ENCODE results near the gene FYN. TPM values are rescaled to one million over a fixed set of nuclear protein-coding genes. Genes with fewer than 3 reads are reported as not detected.

The FYN gene
- total RNA-seq, 1 donor from 2014 or later = 525 TPM

DNA sequence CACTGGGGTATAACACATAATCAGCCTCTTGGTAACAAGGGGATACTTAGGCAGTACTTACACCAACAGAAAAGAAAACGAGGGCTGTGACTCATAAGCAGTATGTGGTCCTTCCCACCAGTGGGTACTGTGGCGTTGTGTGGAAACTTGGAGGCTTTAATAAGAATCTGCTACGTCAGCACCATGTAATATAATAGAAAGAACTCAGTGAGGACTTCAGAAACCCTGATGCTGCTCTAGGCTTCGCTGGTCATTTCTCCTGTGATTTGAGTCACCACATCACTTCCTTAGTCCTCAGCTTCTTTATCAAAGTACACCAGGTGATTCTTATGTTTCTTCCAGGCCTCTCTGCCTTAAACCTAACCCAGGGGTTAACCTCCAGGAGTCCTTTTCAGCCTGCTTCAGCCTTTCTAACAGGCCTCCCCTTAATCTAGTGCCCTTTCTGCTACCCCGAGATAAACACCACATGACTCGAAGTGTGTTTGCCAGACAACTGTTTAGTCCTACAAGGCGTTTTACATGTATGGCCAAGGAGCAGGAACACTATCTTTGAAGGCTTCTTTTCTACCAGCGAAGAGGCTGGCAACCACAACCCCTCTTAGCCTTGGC is 68.5 kb downstream of the FYN start:
- Mint-ChIP-seq H3K27ac (ENCODE audit: unreplicated experiment) (no peak overlapping the region), H3K9me3 (ENCODE audit: unreplicated experiment) (peaks cover 7% of the 10 kb centered on the region), H3K27me3 (ENCODE audit: unreplicated experiment) (peaks cover 3% of the 10 kb centered on the region), H3K4me3 (ENCODE audit: unreplicated experiment) (no peak overlapping the region), H3K4me1 (ENCODE audit: low read depth, unreplicated experiment) (peaks cover 66% of the 10 kb centered on the region), H3K36me3 (ENCODE audit: unreplicated experiment) (no peaks in the 10 kb centered on the region)
- TF ChIP-seq, protein P1, sequence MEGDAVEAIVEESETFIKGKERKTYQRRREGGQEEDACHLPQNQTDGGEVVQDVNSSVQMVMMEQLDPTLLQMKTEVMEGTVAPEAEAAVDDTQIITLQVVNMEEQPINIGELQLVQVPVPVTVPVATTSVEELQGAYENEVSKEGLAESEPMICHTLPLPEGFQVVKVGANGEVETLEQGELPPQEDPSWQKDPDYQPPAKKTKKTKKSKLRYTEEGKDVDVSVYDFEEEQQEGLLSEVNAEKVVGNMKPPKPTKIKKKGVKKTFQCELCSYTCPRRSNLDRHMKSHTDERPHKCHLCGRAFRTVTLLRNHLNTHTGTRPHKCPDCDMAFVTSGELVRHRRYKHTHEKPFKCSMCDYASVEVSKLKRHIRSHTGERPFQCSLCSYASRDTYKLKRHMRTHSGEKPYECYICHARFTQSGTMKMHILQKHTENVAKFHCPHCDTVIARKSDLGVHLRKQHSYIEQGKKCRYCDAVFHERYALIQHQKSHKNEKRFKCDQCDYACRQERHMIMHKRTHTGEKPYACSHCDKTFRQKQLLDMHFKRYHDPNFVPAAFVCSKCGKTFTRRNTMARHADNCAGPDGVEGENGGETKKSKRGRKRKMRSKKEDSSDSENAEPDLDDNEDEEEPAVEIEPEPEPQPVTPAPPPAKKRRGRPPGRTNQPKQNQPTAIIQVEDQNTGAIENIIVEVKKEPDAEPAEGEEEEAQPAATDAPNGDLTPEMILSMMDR (IDR thresholded peaks at IDR 0.05; ENCODE audit: partially characterized antibody, unreplicated experiment) = no peak
- no peak for DNase-seq

DNA sequence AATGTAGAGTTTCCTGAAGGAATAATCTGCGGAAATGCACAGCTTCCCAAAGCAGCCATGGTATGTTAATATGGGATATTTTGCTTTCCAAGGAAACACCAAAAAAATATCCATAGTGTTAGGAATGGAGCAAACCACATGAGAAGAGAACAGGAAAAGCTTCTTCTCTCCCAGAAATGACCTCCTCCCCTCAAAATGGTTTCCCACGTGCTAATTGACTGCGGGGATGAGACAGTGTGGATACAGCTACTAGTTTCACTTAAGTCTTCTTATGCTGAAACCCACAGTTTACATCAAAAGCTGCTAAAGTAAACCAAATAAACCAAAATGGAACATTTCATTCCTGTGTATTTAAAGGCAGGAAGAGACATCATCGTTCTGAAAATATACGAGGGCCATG is 69.4 kb downstream of the FYN start:
- H3K27me3 Mint-ChIP-seq (ENCODE audit: unreplicated experiment) = peaks cover 3% of the 10 kb centered on the region
- no peak overlapping the region for H3K4me3 Mint-ChIP-seq (ENCODE audit: unreplicated experiment)
- H3K36me3 Mint-ChIP-seq (ENCODE audit: unreplicated experiment) = no peaks in the 10 kb centered on the region
- no peak overlapping the region for H3K27ac Mint-ChIP-seq (ENCODE audit: unreplicated experiment)
- peaks cover 7% of the 10 kb centered on the region for H3K9me3 Mint-ChIP-seq (ENCODE audit: unreplicated experiment)
- peaks cover 67% of the 10 kb centered on the region for H3K4me1 Mint-ChIP-seq (ENCODE audit: low read depth, unreplicated experiment)
- DNase-seq = no peak
- TF ChIP-seq, protein P1 (IDR thresholded peaks at IDR 0.05; ENCODE audit: partially characterized antibody, unreplicated experiment) = no peak

- TF ChIP-seq, protein P1 (IDR thresholded peaks at IDR 0.05; ENCODE audit: partially characterized antibody, unreplicated experiment) = no peak
- H3K4me3 Mint-ChIP-seq (ENCODE audit: unreplicated experiment) = no peak overlapping the region
- peaks cover 3% of the 10 kb centered on the region for H3K27me3 Mint-ChIP-seq (ENCODE audit: unreplicated experiment)
- no peaks in the 10 kb centered on the region for H3K36me3 Mint-ChIP-seq (ENCODE audit: unreplicated experiment)
- no peak for DNase-seq
- peaks cover 66% of the 10 kb centered on the region for H3K4me1 Mint-ChIP-seq (ENCODE audit: low read depth, unreplicated experiment)
- peak overlapping the region; percentile 68 for H3K27ac Mint-ChIP-seq (ENCODE audit: unreplicated experiment)
- peaks cover 6% of the 10 kb centered on the region for H3K9me3 Mint-ChIP-seq (ENCODE audit: unreplicated experiment)
These were observed 69.9 kb downstream of the FYN start for GRCh38 chr6:111803371-111803770.

DNA sequence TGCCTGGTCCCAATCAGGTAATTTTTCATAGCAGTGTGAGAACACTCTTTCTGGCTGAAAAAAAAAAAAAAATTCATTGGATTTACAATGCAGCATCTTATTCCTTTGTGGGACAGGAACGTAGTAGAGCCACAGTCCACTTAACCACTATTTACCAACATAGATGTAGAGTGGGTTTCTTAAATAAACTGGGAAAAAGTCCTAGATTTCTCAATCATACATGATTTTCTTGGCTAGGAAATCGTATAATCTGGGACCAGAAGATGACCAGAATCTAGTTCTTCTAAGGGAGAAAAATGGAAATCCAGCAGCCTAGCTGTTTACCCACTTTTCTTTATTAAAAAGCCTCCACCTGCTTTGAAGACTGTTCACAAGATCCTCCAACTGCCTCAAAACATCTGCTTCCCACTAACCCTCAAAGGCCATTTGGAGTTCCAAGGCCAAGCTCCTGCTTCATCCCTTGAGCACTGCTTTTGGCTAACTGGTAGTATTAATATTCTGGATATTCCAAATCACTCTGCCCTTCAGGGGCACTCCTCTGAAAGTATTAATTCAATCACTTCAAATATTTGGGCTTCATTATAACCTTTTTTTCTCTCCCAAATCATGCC is 70.4 kb downstream of the FYN start:
- peaks cover 3% of the 10 kb centered on the region for H3K27me3 Mint-ChIP-seq (ENCODE audit: unreplicated experiment)
- peaks cover 5% of the 10 kb centered on the region for H3K9me3 Mint-ChIP-seq (ENCODE audit: unreplicated experiment)
- TF ChIP-seq, protein P1 (IDR thresholded peaks at IDR 0.05; ENCODE audit: partially characterized antibody, unreplicated experiment) = no peak
- no peak overlapping the region for H3K4me3 Mint-ChIP-seq (ENCODE audit: unreplicated experiment)
- DNase-seq = no peak
- peak overlapping the region; percentile 68 for H3K27ac Mint-ChIP-seq (ENCODE audit: unreplicated experiment)
- H3K4me1 Mint-ChIP-seq (ENCODE audit: low read depth, unreplicated experiment) = peaks cover 61% of the 10 kb centered on the region
- H3K36me3 Mint-ChIP-seq (ENCODE audit: unreplicated experiment) = no peaks in the 10 kb centered on the region

GRCh38 chr6:111802015-111802414 is 71.2 kb downstream of the FYN start:
- no peak overlapping the region for H3K27ac Mint-ChIP-seq (ENCODE audit: unreplicated experiment)

More at GRCh38 chr6:111802015-111802414, 71.2 kb downstream of the FYN start:
- Mint-ChIP-seq H3K36me3 (ENCODE audit: unreplicated experiment) (no peaks in the 10 kb centered on the region), H3K4me1 (ENCODE audit: low read depth, unreplicated experiment) (peaks cover 57% of the 10 kb centered on the region), H3K4me3 (ENCODE audit: unreplicated experiment) (no peak overlapping the region), H3K27me3 (ENCODE audit: unreplicated experiment) (peaks cover 3% of the 10 kb centered on the region), H3K9me3 (ENCODE audit: unreplicated experiment) (peaks cover 5% of the 10 kb centered on the region)
- TF ChIP-seq, protein P1 (IDR thresholded peaks at IDR 0.05; ENCODE audit: partially characterized antibody, unreplicated experiment) = no peak
- no peak for DNase-seq
